HG02588 (cell line): ENCODE data around the gene NDUFA6.
"Not testable (repeated sequence)": the region's sequence is repeated elsewhere in the genome, so short reads cannot be mapped to it uniquely, and the experiment has no call there.

Source experiments
- ATAC-seq: cut with Tn5 transposase; IDR thresholded peaks from one replicate; pipeline ENCODE4 v1.9.1; 2021; ENCODE audit warnings: mild to moderate bottlenecking, moderate library complexity; ENCODE audit not compliant: unreplicated experiment

The NDUFA6 gene

DNA sequence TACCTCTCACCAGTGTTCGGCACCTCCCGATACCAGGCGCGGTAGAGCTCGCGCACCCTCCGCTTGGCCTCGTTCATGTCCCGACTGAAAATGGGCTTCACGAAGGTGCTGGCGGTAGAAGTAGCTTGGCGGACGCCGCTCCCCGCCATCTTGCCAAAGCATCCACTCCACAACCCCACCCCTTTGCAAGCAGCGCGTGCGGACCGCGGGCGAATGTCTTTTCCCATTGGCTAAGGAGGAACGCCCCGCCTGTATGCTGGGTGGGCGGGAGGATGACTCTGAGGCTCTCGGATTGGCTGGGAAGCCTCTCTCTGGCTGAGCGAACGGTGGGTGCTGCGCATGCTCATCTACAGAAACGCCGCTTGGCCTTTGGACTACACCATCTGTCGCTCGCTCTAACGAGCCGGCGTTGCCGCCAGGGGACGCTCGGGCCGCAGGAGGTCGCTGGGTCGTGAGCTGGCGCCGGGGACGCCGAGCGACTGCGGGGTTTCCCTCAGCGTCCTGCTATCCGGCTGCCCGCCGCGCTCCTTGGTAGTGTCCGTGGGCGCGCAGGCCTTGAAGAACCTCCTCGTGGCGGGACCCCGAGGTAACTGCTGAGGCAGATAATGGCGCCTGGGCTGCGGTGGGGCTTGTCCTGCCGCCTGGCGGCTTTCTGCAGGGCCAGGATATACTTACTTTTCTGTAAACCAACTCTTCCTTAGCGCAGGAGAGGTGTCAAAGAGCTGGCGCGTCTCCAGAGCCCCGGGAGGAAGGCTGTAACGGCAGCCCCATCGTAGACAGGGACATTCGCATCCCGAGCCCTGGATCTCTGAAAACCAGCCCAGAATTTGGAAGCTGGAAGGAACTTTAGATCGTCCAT, at the start of gene NDUFA6:
TSS of gene NDUFA6 (minus strand) at position 177 of the 859 bp plus-strand sequence. CDS start at position 149, 28 bp downstream.
- peak; percentile 89 for ATAC-seq

DNA sequence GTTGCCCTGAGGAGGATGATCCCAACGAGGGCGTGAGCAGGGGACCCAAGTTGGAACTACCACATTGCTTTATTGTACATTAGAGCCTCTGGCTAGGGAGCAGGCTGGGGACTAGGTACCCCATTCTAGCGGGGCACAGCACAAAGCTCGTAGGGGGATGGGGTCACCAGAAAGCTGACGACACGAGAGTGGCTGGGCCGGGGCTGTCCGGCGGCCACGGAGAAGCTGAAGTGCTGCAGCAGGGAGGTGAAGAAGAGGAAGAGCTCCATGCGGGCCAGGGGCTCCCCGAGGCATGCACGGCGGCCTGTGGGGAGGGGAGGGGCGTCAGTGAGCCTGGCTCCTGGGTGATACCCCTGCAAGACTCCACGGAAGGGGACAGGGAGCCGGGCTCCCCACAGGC, 49.6 kb upstream of the NDUFA6 start:
- ATAC-seq = not testable (repeated sequence)

DNA sequence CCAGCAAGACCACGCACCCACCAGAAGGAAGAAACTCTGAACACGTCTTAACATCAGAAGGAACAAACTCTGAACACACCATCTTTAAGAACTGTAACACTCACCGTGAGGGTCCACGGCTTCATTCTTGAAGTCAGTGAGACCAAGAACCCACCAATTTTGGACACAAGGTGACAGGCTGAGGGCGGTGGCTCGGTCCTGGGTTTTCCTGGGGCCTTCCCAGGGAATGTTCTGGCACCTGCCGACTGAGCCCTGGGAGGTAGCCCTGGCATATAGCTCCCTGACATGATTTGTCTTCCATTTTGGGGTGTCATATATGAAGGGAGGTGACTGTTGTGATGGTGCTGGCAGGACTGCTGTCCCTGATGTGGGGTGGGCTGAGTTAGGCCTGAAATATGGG, 48.9 kb upstream of the NDUFA6 start:
- ATAC-seq = not testable (repeated sequence)

DNA sequence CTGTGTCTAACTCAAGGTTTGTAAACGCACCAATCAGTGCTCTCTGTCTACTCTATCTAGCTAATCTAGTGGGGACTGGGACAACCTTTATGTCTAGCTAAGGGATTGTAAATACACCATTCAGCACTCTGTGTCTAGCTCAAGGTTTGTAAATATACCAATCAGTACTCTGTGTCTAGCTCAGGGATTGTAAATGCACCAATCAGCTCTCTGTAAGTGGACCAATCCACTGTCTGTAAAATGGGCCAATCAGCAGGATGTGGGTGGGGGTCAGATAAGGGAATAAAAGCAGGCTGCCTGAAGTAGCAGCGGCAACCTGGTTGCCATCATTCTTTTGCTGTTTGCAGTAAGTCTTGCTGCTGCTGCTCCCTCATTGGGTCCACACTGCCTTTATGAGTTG, 48.4 kb upstream of the NDUFA6 start:
- no peak for ATAC-seq

DNA sequence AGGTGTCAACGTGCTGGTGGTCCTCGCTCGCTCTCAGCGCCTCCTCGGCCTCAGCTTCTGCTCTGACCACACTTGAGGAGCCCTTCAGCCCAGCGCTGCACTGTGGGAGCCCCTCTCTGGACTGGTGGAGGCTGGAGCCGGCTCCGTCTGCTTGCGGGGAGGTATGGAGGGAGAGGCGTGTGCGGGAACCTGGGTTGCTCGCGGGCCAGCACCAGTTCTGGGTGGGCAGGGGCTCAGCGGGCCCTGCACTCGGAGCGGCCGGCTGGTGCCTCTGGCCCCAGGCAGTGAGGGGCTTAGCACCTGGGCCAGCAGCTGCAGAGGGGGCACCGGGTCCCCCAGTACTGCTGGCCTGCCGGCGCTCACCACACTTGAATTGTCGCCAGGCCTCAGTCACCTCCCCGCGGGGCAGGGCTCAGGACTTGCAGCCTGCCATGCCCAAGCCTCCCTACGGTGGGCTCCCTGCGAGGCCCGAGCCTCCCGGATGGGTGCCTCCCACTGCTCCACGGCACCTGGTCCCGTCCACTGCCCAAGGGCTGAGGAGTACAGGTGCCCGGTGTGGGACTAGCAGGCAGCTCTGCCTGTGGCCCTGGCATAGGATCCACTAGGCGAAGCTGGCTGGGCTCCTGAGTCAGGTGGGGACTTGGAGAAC, 47.7 kb upstream of the NDUFA6 start:
- no peak for ATAC-seq

DNA sequence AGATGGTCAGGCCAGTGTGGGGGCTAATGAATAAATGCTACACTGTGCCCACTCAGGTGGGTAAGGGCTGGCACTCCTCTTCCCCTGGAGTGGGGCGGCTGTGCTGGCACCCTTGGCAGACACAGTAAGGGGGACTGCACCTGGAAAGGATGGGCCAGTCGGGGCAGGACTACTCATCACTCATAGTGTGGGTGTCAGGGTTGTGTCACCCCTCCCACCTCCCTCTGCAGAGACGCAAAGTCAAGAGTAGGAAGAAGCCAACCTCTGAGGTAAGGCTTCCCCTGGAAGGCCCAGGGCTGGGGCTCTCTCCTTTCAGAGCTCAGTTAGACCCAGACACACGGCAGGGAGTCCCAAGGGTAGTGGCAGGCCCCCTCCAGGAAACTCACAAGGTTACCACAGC, 45.1 kb upstream of the NDUFA6 start:
- not testable (repeated sequence) for ATAC-seq

DNA sequence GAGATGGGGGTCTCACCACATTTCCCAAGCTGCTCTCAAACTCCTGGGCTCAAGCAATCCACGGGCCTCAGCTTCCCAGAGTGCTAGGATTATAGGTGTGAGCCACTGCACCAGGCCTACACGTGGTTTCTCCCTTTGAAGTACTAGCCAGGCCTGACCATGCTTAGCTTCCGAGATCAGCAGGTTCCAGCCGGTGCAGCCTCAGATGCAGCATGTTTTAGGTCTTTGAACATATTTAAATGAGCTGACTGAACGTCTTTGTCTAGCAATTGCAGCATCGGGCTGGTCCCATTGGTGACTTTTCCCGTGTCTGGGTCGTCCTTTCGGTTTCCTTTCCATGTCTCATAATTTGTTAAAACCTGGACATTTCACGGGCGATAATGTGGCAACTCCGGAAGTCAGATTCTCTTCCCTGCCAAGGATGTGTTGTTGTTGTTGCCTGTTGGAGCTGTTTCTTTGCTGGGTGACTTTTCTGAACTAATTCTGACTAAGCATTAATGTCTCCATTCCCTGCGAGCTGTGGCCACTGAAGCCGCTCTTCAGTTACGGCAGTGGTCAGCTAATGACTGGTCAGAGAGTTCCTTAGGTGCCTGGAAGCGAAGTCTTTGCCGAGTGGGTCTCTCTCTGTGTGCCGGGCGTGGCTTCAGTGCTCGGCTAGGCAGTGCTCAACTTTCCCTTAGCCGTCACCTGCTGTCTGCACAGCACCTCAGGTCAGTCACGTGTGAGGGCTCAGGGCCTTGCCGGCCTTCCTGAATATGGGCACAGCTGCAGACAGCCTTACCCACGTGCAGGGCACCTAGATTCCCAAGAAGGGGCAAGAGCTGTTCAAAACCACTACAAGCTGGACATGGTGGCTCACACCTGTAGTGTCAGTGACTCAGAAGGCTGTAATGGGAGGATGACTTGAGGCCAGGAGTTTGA, 43.8 kb upstream of the NDUFA6 start:
- ATAC-seq = no peak

DNA sequence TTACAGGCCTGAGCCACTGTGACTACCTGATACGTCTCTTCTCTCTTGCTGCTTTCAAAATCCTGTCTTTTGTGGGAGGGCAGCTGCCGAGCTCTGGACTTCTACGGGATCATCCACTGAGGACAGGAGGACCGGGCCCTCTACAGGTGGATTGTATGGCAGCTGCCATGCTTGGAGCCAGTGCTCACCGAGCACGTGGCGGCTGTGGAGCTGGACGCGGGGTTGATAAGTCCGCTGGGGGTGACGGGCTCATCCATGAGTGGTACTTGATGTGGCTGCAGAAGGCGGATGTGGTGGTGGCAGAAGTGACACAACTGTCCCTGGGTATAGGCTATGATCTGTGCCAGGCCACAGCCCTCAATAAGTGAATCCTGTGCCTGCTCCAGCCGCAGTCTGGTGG, 41.9 kb upstream of the NDUFA6 start:
- ATAC-seq = no peak

DNA sequence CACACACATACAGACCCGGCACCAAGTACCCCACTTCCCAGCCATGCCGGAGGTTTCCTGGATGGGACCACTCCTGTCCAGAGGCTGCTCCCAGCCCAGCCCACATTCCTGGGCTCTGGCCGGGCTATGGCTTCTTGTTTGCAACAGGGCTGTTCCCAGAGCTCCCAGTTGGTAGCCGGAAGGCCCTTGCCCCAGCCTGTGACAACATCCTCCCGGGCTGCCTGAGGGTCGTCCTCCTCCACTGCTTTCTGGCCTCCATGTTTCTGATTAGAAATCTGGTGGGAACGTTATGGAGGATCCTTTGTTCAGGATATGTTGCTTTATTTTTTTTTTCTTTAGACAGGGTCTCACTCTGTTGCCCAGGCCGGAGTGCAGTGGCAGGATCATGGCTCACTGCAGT, 41.0 kb upstream of the NDUFA6 start:
- ATAC-seq = no peak

DNA sequence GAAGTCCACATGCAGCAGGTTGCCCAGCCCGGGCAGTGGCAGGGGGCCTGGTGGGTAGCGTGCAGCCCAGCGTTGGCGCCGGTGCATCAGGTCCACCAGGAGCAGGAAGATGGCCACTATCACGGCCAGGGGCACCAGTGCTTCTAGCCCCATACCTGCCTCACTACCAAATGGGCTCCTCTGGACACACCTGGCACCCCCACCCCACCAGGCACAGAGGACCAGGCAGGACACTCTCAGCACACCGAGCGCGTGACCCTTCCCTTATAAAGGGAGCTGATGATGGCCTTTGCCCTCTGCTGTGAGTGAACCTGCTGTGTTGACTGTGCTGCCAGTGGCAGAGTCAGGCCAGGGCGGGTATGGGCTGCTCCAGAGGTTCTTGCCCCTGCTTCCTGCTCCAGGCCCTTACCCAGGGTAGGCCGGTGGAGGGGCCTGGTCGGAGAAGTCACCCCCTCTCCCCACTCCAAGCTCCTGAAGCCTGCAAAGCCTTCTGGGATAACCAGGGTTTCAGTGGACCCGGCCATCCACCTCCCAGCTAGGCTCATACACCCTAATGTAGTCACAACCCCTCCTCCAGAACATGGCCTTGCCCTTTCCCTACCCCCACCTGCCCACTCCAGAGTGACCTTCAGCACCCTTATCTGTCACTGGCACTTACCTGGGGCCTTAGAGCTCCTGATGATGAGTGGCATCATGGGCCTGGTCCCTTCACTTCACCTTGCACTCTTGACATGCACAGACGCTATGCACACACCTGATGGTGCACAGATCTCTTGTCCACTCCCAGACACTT, 40.3 kb upstream of the NDUFA6 start, which contains the start of gene CYP2D6:
TSS of gene CYP2D6 (minus strand) at position 172 of the 793 bp plus-strand sequence. CDS start at position 153, 19 bp downstream.
- ATAC-seq = not testable (repeated sequence)

DNA sequence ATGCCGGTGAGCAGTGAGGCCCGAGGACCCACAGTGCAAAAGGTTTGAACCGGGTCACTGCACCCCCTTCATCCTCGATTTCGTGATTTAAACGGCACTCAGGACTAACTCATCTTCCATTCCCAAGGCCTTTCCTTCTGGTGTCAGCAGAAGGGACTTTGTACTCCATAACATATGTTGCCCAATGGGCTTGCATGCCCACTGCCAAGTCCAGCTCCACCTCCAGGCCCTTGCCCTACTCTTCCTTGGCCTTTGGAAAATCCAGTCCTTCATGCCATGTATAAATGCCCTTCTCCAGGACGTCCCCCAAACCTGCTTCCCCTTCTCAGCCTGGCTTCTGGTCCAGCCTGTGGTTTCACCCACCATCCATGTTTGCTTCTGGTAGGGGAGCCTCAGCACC, 39.6 kb upstream of the NDUFA6 start:
- ATAC-seq = not testable (repeated sequence)

DNA sequence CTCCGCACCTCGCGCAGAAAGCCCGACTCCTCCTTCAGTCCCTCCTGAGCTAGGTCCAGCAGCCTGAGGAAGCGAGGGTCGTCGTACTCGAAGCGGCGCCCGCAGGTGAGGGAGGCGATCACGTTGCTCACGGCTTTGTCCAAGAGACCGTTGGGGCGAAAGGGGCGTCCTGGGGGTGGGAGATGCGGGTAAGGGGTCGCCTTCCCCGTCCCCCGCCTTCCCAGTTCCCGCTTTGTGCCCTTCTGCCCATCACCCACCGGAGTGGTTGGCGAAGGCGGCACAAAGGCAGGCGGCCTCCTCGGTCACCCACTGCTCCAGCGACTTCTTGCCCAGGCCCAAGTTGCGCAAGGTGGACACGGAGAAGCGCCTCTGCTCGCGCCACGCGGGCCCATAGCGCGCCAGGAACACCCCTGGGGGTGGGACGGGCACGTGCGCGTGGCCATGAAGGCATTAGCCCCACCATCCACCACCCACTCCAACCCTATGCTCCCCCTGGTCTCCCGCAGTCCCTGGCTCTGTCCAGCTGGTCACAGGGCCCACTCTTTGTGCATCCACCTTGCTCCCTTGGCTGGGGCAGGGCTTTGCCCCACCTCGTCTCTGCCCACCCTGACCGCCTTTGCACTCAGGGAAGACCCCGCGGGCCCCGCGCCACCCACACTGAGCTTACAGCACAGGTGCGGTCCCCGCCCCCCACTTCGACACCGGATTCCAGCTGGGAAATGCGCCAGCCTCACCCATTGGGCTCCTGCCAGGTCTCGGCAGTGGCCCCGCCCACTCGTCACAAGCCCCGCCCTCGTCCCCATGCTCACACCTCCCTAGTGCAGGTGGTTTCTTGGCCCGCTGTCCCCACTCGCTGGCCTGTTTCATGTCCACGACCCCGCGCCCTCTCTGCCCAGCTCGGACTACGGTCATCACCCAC, 38.5 kb upstream of the NDUFA6 start:
- not testable (repeated sequence) for ATAC-seq

DNA sequence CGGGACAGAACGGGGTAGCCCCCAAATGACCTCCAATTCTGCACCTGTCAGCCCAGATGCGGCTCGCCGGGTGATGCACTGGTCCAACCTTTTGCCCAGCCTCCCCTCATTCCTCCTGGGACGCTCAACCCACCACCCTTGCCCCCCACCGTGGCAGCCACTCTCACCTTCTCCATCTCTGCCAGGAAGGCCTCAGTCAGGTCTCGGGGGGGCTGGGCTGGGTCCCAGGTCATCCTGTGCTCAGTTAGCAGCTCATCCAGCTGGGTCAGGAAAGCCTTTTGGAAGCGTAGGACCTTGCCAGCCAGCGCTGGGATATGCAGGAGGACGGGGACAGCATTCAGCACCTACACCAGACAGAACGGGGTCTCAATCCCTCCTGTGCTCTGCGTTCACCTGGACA, 37.4 kb upstream of the NDUFA6 start:
- ATAC-seq = not testable (repeated sequence)

DNA sequence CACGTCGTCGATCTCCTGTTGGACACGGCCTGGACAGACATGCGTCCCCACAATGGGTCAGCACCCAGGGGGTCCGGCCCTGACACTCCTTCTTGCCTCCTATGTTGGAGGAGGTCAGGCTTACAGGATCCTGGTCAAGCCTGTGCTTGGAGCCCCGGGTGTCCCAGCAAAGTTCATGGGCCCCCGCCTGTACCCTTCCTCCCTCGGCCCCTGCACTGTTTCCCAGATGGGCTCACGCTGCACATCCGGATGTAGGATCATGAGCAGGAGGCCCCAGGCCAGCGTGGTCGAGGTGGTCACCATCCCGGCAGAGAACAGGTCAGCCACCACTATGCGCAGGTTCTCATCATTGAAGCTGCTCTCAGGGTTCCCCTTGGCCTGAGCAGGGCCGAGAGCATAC, 37.0 kb upstream of the NDUFA6 start:
- ATAC-seq = no peak

DNA sequence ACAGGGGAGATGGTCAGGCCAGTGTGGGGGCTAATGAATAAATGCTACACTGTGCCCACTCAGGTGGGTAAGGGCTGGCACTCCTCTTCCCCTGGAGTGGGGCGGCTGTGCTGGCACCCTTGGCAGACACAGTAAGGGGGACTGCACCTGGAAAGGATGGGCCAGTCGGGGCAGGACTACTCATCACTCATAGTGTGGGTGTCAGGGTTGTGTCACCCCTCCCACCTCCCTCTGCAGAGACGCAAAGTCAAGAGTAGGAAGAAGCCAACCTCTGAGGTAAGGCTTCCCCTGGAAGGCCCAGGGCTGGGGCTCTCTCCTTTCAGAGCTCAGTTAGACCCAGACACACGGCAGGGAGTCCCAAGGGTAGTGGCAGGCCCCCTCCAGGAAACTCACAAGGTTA, 33.0 kb upstream of the NDUFA6 start:
- ATAC-seq = not testable (repeated sequence)

DNA sequence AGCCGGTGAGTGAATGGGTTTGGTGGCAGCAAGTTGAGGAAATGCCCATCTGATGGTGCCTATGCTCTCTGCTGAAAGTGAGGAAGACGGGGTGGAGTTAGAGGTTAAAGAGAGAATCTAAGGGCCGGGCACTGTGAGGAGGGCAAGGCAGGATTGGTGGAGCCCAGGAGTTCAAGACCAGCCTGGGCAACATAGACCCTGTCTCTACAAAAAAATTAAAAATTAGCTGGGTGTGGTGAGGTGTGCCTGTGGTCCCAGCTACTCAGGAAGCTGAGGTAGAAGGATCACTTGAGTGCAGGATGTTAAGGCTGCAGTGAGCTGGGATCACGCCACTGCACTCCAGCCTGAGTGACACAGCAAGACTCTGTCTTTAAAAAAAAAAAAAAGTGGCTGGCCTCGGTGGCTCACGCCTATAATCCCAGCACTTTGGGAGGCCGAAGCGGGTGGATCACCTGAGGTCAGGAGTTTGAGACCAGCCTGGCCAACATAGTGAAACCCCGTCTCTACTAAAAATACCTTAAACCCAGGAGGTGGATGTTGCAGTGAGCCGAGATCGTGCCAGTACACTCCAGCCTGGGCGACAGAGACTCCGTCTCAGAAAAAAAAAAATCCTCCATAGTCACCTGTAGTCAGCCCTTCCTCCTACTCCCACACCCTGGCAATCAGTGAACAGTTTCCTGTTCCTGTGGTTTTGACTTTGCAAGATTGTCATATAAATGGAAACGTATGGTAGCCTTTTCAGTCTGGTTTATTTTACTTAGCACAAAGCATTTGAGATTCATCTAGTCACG, 29.9 kb upstream of the NDUFA6 start:
- ATAC-seq = not testable (repeated sequence)

DNA sequence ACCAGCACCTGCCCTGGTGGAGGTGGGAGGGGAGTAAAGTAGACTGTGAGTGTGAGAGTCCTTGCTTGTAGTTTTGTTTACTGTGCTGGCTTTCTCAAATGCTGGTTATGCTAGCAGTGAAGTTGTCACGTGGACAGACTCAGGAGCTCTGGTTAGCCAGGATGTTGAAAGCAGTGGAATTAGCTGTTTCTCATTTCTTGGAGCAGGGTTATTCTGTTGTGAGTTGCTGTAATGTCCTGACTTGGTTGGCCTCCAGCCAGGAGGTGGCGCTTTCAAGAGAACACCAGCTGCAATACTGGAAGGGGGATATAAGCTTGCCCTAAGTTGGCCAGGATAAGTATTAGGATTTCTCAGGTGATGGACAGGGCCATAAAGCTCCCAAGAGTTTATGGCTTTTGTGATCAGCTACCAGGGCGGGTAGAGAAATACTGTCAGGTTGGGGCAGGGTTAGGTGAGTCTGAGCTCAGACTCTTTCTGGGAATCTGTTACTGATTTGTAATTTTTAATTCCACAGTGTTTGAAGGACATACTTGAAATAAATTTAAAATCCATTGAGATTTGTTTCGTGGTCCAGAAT, 26.4 kb upstream of the NDUFA6 start:
- no peak for ATAC-seq

DNA sequence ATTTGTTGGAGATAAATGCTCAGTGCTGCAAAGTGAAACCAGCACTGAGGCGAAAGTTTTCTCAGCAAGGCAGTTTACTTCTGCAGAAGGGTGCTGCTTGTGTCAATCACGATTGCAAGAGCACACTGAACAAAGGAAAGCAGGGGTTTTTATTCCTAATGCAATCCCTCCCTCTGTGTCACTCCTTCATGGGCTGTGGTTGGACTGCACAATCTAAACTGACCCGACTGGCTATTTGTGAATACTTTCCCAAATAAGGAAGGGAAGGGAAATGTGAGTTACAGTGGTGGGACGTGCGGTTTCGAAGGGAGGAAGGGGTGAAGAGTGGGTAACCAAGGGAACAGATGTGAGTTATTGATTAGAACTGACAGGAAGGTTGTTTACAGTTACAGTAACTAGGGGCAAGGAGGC, 24.9 kb upstream of the NDUFA6 start:
- ATAC-seq = not testable (repeated sequence)
